DND-41 (cell line): ENCODE data around the gene PLD2.

Experiments
- CTCF ChIP-seq: IDR thresholded peaks from 2 replicates; pipeline ENCODE4 v1.5.1; 2012; ENCODE audit warnings: borderline replicate concordance, low read length, moderate library complexity, mild to moderate bottlenecking; ENCODE audit not compliant: poor library complexity, severe bottlenecking; ENCODE audit errors: extremely low read depth
- EZH2 ChIP-seq: IDR thresholded peaks from 3 replicates; pipeline ENCODE4 v1.6.1; 2012; ENCODE audit warnings: borderline replicate concordance, low read depth, mild to moderate bottlenecking, moderate library complexity, low read length, inconsistent platforms; ENCODE audit not compliant: severe bottlenecking

GRCh38 chr17:4789951-4790704 is 16.8 kb upstream of the PLD2 start:
- TF ChIP-seq CTCF = peak; percentile 80
- TF ChIP-seq EZH2 = no peak
